ENCODE measurements around the gene STAC3. TPM values are rescaled to one million over a fixed set of nuclear protein-coding genes. Genes with fewer than 3 reads are reported as not detected.

Gene STAC3
- total RNA-seq, 1 experiment from 2014 or later: 2.8 TPM

GRCh38 chr12:57195186-57195585, 55.8 kb downstream of the STAC3 start:
- H3K56ac ChIP-seq (ENCODE audit: insufficient read length, low read depth, low read length): no peak overlapping the region
- H4K8ac ChIP-seq (replicated peaks; ENCODE audit: insufficient read length, low read depth, low read length): no peak overlapping the region
- no peaks in the 10 kb centered on the region; the same call in 1 of the 2 replicates for H3K27me3 Mint-ChIP-seq (ENCODE audit: low read depth)
- H2BK120ac ChIP-seq (ENCODE audit: low read depth, low read length, poor library complexity, severe bottlenecking): no peak overlapping the region
- DNase-seq: no peak
- H3K4me1 ChIP-seq (ENCODE audit: insufficient read depth, low read length): no peaks in the 10 kb centered on the region
- no peaks in the 10 kb centered on the region for H3K4me1 Mint-ChIP-seq
- no peak overlapping the region for H3K23ac ChIP-seq (ENCODE audit: insufficient read length, low read depth, low read length)
- no peak overlapping the region for H4K91ac ChIP-seq (ENCODE audit: insufficient read length, low read depth, low read length)
- WGBS (ENCODE audit: extremely low coverage, insufficient read length, low lambda C conversion rate): no CpG with 5 or more reads among the region's 19 CpGs
- H3K27me3 ChIP-seq (ENCODE audit: insufficient read depth, low read length): no peaks in the 10 kb centered on the region
- H3K18ac ChIP-seq (ENCODE audit: insufficient read length, low read depth, low read length): no peak overlapping the region
- H3K9me3 ChIP-seq (ENCODE audit: control insufficient read depth, low read depth, low read length): no peaks in the 10 kb centered on the region
- no peak overlapping the region for H3K14ac ChIP-seq (ENCODE audit: insufficient read depth, low read length)
- H4K5ac ChIP-seq (ENCODE audit: insufficient read length, low read depth, low read length): no peak overlapping the region
- peak overlapping the region in 1 of 3 experiments; percentile 62; a peak in 1 of 7 replicates for H3K27ac Mint-ChIP-seq
- no peak overlapping the region for H2AK5ac ChIP-seq (ENCODE audit: insufficient read length, low read length)
- peaks cover 58 to 97% (median 97%) of the 10 kb centered on the region in 3 experiments for H3K36me3 Mint-ChIP-seq (ENCODE audit: insufficient read depth in 1 of 3, low read depth in 3 of 3)
- H2BK15ac ChIP-seq (ENCODE audit: low read depth, low read length): no peak overlapping the region
- no peaks in the 10 kb centered on the region for H4K20me1 ChIP-seq (ENCODE audit: control insufficient read depth, insufficient read depth, insufficient read length)
- H3K27ac ChIP-seq (ENCODE audit: insufficient read length, low read depth, low read length): no peak overlapping the region
- H3K4ac ChIP-seq (ENCODE audit: low read depth, low read length): no peak overlapping the region
- H3T11ph ChIP-seq (ENCODE audit: low read length): no peak overlapping the region
- H3K79me1 ChIP-seq (ENCODE audit: insufficient read depth, low read depth, low read length, poor library complexity, severe bottlenecking): no peaks in the 10 kb centered on the region
- TF ChIP-seq, protein P1, sequence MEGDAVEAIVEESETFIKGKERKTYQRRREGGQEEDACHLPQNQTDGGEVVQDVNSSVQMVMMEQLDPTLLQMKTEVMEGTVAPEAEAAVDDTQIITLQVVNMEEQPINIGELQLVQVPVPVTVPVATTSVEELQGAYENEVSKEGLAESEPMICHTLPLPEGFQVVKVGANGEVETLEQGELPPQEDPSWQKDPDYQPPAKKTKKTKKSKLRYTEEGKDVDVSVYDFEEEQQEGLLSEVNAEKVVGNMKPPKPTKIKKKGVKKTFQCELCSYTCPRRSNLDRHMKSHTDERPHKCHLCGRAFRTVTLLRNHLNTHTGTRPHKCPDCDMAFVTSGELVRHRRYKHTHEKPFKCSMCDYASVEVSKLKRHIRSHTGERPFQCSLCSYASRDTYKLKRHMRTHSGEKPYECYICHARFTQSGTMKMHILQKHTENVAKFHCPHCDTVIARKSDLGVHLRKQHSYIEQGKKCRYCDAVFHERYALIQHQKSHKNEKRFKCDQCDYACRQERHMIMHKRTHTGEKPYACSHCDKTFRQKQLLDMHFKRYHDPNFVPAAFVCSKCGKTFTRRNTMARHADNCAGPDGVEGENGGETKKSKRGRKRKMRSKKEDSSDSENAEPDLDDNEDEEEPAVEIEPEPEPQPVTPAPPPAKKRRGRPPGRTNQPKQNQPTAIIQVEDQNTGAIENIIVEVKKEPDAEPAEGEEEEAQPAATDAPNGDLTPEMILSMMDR (conservative IDR thresholded peaks at IDR 0.05): no peak
- H3K9ac ChIP-seq (ENCODE audit: extremely low read depth, insufficient read length, low read length): no peak overlapping the region
- no peak overlapping the region for H2BK5ac ChIP-seq (ENCODE audit: insufficient read length, low read length)
- H3K9me3 Mint-ChIP-seq: no peaks in the 10 kb centered on the region; a peak in 1 of 5 replicates
- no peaks in the 10 kb centered on the region for H3K23me2 ChIP-seq (ENCODE audit: insufficient read length, low read depth, low read length, poor library complexity, severe bottlenecking)
- H2BK12ac ChIP-seq (ENCODE audit: insufficient read length, low read depth, low read length): no peak overlapping the region
- H3K4me2 ChIP-seq (ENCODE audit: insufficient read depth, insufficient read length, low read length): no peak overlapping the region
- H3K4me3 Mint-ChIP-seq: no peak overlapping the region
- no peak overlapping the region for H2BK20ac ChIP-seq (ENCODE audit: low read depth, low read length, poor library complexity, severe bottlenecking)
- H3K79me2 ChIP-seq (ENCODE audit: insufficient read depth, low read length): no peaks in the 10 kb centered on the region
- H2AFZ ChIP-seq (ENCODE audit: low read length): no peak overlapping the region

Measured in H9 (cell line).